Stomach (tissue), 19 donors: ENCODE measurements around the gene PCDHGC4. TPM values are rescaled to one million over a fixed set of nuclear protein-coding genes. Genes with fewer than 3 reads are reported as not detected.

Source experiments
- DNase-seq, 2 donors: peaks; one replicate each; pipeline versions ENCODE4 v3.0.0 to v3.0.0-alpha.2; 2013 to 2019
- H3K27ac ChIP-seq, 5 donors: fragments of 200-600 bp in 4 of 5; sonication (generic) in 4 of 5; one replicate each; pipeline ENCODE4 v1.5.1; 2013 to 2019; ENCODE audit warnings: mild to moderate bottlenecking in 1 of 5, moderate library complexity in 1 of 5
- H3K27me3 ChIP-seq, 3 donors: fragments of 200-600 bp; sonication (generic); one replicate each; pipeline ENCODE4 v1.5.1; 2017 to 2019; ENCODE audit warnings: mixed run types in 1 of 3
- H3K36me3 ChIP-seq, 4 donors: fragments of 200-600 bp; sonication (generic); 1 replicate in 3 of 4; 2 replicates in 1 of 4; pipeline ENCODE4 v1.5.1; 2016 to 2019
- H3K4me1 ChIP-seq, 4 donors: fragments of 200-600 bp; sonication (generic); one replicate each; pipeline ENCODE4 v1.5.1; 2016 to 2019
- H3K4me3 ChIP-seq, 4 donors: fragments of 200-600 bp; sonication (generic) in 3 of 4; one replicate each; pipeline ENCODE4 v1.5.1; 2016 to 2019; ENCODE audit warnings: mild to moderate bottlenecking in 1 of 4
- H3K9me3 ChIP-seq, 4 donors: fragments of 200-600 bp; sonication (generic); one replicate each; pipeline ENCODE4 v1.5.1; 2016 to 2019
- EP300 ChIP-seq: sonication (generic); formaldehyde crosslinking; IDR thresholded peaks from one replicate; pipeline ENCODE4 v1.6.1; 2017; ENCODE audit warnings: antibody characterized with exemption
- POLR2A ChIP-seq, 4 donors: fragments of 450-650 bp; IDR thresholded peaks; one replicate each; pipeline ENCODE4 v1.6.1; 2016; ENCODE audit warnings: antibody characterized with exemption in 4 of 4, control low read depth in 2 of 4, mild to moderate bottlenecking in 1 of 4, moderate library complexity in 1 of 4
- POLR2AphosphoS5 ChIP-seq, 3 donors: sonication (generic); formaldehyde crosslinking; IDR thresholded peaks; one replicate each; pipeline ENCODE4 v1.6.1; 2016; ENCODE audit warnings: antibody characterized with exemption in 3 of 3
- WGBS, 5 donors: extraction: QIAGEN DNeasy Blood & Tissue Kit in 3 of 5; methylation state at CpG; one replicate each; pipeline versions ENCODE4 v1.1.5 to v1.1.7; 2013 to 2018; 5-methylcytosine and 5-hydroxymethylcytosine counted together
- intact Hi-C: fragments of 100-400 bp; cut with DNase I; formaldehyde crosslinking; loops from one replicate; pipeline ENCODE4 v1.15.1; 2023; ENCODE audit warnings: low total_unique reads
- long read RNA-seq, 10 donors: transcript quantifications; one replicate each; lab custom pipeline, GENCODE V29; 2026
- polyA plus RNA-seq, 3 donors: library from polyadenylated mRNA; stranded (reverse); fragments of 200-250 nt; gene quantifications; one replicate each; pipeline ENCODE4 v1.2.3, GENCODE V29; 2013
- total RNA-seq, 5 donors: library from RNA; depleted of rRNA; stranded (reverse); fragments of >200 nt; gene quantifications; one replicate each; pipeline versions ENCODE4 v1.1.0 to v1.2.3, GENCODE V29; 2014 to 2016
- TF ChIP-seq, protein P1 (sequence below), 7 experiments: fragments of 450-650 bp in 4 of 7; fragments of 200-600 bp in 3 of 7; sonication (generic) in 3 of 7; IDR thresholded peaks; one replicate each; pipeline ENCODE4 v1.5.1; 2016 to 2019; ENCODE audit warnings: antibody characterized with exemption in 7 of 7, control low read depth in 2 of 7, mild to moderate bottlenecking in 1 of 7
- donor health status: healthy with polysubstance abuse.
- donor health status: Bipolar disorder and iron deficiency.
- donor health status: healthy.

The PCDHGC4 gene
- 10 to 100 TPM in 1 of 5 donors, 1 to 10 TPM in 2, under 1 TPM in 1, not detected in 1; 0.87 to 15.4 (median 5.0) TPM for total RNA-seq
- not detected for polyA plus RNA-seq
- long read RNA-seq, donor 1, partial matches to known transcripts = 0 of 2 reads
- long read RNA-seq, donor 1, other reads (novel, unspliced or antisense) = 0 of 2 reads
- long read RNA-seq, donor 2, full-length matches to known transcripts = 4 of 4 reads
- long read RNA-seq, donor 2, partial matches to known transcripts = 0 of 4 reads
- long read RNA-seq, donor 2, other reads (novel, unspliced or antisense) = 0 of 4 reads
- long read RNA-seq, donor 3 = 0 reads
- long read RNA-seq, donor 4 = 0 reads
- long read RNA-seq, donor 5, full-length matches to known transcripts = 7 of 7 reads
- long read RNA-seq, donor 5, partial matches to known transcripts = 0 of 7 reads
- long read RNA-seq, donor 5, other reads (novel, unspliced or antisense) = 0 of 7 reads
- long read RNA-seq, donor 6, full-length matches to known transcripts = 8 of 8 reads
- long read RNA-seq, donor 6, partial matches to known transcripts = 0 of 8 reads
- long read RNA-seq, donor 6, other reads (novel, unspliced or antisense) = 0 of 8 reads
- long read RNA-seq, donor 7, full-length matches to known transcripts = 7 of 7 reads
- long read RNA-seq, donor 7, partial matches to known transcripts = 0 of 7 reads
- long read RNA-seq, donor 7, other reads (novel, unspliced or antisense) = 0 of 7 reads
- long read RNA-seq, donor 8, full-length matches to known transcripts = 1 of 1 reads
- long read RNA-seq, donor 8, partial matches to known transcripts = 0 of 1 reads
- long read RNA-seq, donor 8, other reads (novel, unspliced or antisense) = 0 of 1 reads
- long read RNA-seq, donor 9, partial matches to known transcripts = 0 of 2 reads
- long read RNA-seq, donor 9, other reads (novel, unspliced or antisense) = 0 of 2 reads
- long read RNA-seq, donor 10, partial matches to known transcripts = 0 of 1 reads
- long read RNA-seq, donor 10, other reads (novel, unspliced or antisense) = 0 of 1 reads

DNA sequence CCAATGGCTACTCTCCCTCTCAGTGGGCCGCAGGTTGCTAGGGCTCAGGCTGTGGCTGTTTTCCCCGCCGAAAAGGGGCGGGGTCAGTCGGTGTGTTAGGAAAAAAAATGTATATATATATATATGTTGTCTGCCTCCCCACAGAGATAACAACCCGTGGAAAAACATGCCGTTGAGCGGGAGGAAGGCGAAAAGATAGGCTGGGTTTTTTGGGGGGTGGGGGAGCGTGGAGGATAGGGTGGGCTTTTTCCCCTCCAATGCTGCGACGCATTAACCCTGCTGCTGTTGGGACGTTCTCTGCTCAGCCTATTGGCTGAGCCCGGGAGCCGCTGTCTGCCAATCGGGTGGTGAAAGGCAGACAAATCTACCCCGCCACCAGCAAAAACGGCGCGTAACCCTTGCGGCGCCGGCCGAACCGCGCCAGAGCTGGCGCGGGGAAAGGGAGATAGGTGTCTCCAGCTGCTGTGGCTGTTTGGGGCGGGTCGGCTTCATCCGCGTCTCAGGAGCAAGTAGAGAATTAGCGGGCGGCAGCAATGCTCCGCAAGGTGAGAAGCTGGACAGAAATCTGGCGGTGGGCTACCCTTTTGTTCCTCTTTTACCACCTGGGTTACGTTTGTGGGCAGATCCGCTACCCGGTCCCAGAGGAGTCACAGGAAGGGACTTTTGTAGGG, at the start of gene PCDHGC4:
Gene PCDHGC4, plus strand, starts transcription at position 390 of the 671 bp plus-strand sequence. Its CDS starts 144 bp downstream, at position 534.
- Histone ChIP-seq H3K4me3 (peak within 1 kb of the TSS; percentile 39 to 46 (median 41)), H3K36me3 (peaks cover 0 to 31% (median 0%) of the 10 kb centered on the region in 4 donors), H3K27me3 (peaks cover 0 to 65% (median 16%) of the 10 kb centered on the region in 3 donors), H3K27ac (peak within 1 kb of the TSS in 1 of 5 donors; percentile 13), H3K9me3 (peaks cover 0 to 11% (median 0%) of the 10 kb centered on the region in 4 donors), H3K4me1 (peaks cover 18 to 54% (median 35%) of the 10 kb centered on the region in 4 donors)
- intact Hi-C loops = no loop called here
- WGBS, 5 donors = 1 to 10% (median 7%) methylated on average over 29 to 39 of the region's 39 CpGs
- TF ChIP-seq EP300 = no peak
- TF ChIP-seq, protein P1, sequence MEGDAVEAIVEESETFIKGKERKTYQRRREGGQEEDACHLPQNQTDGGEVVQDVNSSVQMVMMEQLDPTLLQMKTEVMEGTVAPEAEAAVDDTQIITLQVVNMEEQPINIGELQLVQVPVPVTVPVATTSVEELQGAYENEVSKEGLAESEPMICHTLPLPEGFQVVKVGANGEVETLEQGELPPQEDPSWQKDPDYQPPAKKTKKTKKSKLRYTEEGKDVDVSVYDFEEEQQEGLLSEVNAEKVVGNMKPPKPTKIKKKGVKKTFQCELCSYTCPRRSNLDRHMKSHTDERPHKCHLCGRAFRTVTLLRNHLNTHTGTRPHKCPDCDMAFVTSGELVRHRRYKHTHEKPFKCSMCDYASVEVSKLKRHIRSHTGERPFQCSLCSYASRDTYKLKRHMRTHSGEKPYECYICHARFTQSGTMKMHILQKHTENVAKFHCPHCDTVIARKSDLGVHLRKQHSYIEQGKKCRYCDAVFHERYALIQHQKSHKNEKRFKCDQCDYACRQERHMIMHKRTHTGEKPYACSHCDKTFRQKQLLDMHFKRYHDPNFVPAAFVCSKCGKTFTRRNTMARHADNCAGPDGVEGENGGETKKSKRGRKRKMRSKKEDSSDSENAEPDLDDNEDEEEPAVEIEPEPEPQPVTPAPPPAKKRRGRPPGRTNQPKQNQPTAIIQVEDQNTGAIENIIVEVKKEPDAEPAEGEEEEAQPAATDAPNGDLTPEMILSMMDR (IDR thresholded peaks at IDR 0.05) = no peak
- TF ChIP-seq POLR2AphosphoS5 (IDR thresholded peaks at IDR 0.05) = no peak
- TF ChIP-seq POLR2A (IDR thresholded peaks at IDR 0.05) = no peak
- peak in 1 of 2 donors; percentile 72 for DNase-seq

DNA sequence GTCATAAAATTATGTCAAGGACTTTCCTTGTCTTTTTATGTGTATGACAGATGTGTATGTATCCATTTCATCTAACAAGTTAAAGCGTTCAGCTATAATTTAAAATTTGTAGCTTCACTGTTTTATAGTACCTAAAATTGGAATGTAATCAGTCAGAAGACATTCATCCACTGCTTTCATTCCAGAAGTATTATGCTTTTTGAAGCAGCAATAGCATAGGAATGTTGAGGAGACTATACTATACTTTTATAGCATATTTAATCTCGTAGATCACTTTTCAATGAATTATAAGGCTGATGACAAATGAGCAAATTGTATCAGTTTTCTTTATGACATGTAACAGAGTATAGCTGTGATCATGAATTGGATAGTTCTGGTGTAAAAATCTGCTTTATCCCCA, 47.6 kb upstream of the PCDHGC4 start:
- Histone ChIP-seq H3K36me3 (peaks cover 0 to 9% (median 0%) of the 10 kb centered on the region in 4 donors), H3K4me3 (no peak overlapping the region), H3K27me3 (peaks cover 0 to 12% (median 2%) of the 10 kb centered on the region in 3 donors), H3K4me1 (no peaks in the 10 kb centered on the region), H3K27ac (no peak overlapping the region), H3K9me3 (peaks cover 30 to 96% (median 79%) of the 10 kb centered on the region in 4 donors)
- 80 to 98% (median 89%) methylated on average over 2 of the region's 2 CpGs for WGBS, 5 donors
- TF ChIP-seq POLR2A (IDR thresholded peaks at IDR 0.05) (no peak), EP300 (no peak), POLR2AphosphoS5 (IDR thresholded peaks at IDR 0.05) (no peak)
- TF ChIP-seq, protein P1 (IDR thresholded peaks at IDR 0.05) = no peak
- intact Hi-C loops = no loop called here
- DNase-seq = no peak

DNA sequence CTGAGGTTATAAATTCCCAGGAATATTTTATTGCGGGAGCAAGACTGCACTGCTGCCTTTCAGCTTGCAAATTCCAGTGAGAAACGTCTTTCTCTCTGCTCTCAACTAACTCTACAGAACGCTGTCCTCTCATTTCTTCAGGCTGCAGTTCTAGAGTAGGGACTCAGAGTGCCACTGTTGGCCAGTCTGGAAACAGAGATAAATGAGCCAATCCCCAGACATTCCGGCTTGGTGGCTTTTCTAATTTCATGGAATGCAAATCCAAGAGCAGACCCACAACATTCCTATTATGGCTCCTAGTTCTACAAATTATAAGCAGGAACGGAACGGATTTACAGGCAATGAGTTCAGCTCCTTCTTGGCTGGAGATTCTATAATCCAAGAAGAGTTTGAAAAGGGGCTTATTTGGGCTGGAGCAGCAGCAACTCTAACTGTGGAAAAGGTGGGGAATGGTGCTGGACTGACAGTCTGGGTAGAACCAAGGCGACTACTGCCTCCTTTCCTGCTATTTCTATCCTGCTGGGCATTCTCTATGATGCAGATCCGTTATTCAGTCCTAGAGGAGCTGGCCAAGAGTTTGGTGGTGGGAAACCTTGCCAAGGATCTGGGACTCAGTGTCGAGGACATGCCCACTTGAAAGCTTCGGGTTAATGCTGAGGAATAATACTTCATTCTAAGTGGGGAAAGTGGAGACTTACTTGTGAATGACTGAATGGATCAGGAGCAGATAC, 45.3 kb upstream of the PCDHGC4 start:
- 60 to 69% (median 64%) methylated on average over 10 of the region's 10 CpGs for WGBS, 5 donors
- peaks cover 13 to 90% (median 68%) of the 10 kb centered on the region in 4 donors for H3K9me3 ChIP-seq
- no peak for TF ChIP-seq POLR2AphosphoS5 (IDR thresholded peaks at IDR 0.05)

DNA sequence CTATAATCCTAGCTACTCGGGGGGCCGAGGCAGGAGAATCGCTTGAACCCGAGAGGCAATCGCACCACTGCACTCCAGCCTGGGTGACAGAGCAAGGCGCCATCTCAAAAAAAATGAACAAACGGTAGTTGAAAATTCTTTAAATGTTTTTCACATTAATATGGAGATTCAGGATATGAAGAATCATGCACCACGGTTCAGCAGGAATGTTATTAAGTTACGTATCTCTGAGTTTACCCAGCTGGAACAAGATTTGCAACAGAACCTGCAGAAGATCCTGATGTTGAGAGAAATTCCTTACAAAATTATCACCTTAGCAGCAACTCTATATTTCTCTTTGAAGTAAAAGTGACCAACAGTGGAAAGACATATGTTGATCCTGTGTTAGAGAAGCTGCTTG, 44.5 kb upstream of the PCDHGC4 start:
- H3K27me3 ChIP-seq = no peaks in the 10 kb centered on the region
- H3K36me3 ChIP-seq = peaks cover 0 to 9% (median 0%) of the 10 kb centered on the region in 4 donors
- no peak overlapping the region for H3K27ac ChIP-seq
- no peaks in the 10 kb centered on the region for H3K4me1 ChIP-seq
- no peak overlapping the region for H3K4me3 ChIP-seq
- DNase-seq = no peak
- TF ChIP-seq EP300 (no peak), POLR2A (IDR thresholded peaks at IDR 0.05) (no peak), POLR2AphosphoS5 (IDR thresholded peaks at IDR 0.05) (no peak)
- TF ChIP-seq, protein P1 (IDR thresholded peaks at IDR 0.05) = no peak
- WGBS, 5 donors = 90 to 93% (median 92%) methylated on average over 9 of the region's 9 CpGs
- H3K9me3 ChIP-seq = peaks cover 13 to 90% (median 61%) of the 10 kb centered on the region in 4 donors
- intact Hi-C loops = no loop called here

More for the DNA sequence above, 45.3 kb upstream of the PCDHGC4 start:
- Histone ChIP-seq H3K4me3 (no peak overlapping the region), H3K27ac (no peak overlapping the region), H3K36me3 (peaks cover 0 to 9% (median 0%) of the 10 kb centered on the region in 4 donors), H3K4me1 (no peaks in the 10 kb centered on the region), H3K27me3 (no peaks in the 10 kb centered on the region)
- DNase-seq = no peak
- intact Hi-C loops = no loop called here
